ENCODE measurements around the gene TSSC4.

TSSC4 gene

GRCh38 chr11:2450321-2451041, 49.9 kb downstream of the TSSC4 start:
- no peak for TF ChIP-seq ZNF274 (IDR thresholded peaks at IDR 0.05; ENCODE audit: low read depth, low read length)
- no peak overlapping the region for H3K4me3 ChIP-seq (ENCODE audit: low read length)

GRCh38 chr11:2451336-2451735, 50.8 kb downstream of the TSSC4 start:
- no peak overlapping the region for H3K4me3 ChIP-seq (ENCODE audit: low read length)
- no peak for TF ChIP-seq ZNF274 (IDR thresholded peaks at IDR 0.05; ENCODE audit: low read depth, low read length)

GRCh38 chr11:2451916-2452315, 51.4 kb downstream of the TSSC4 start:
- TF ChIP-seq ZNF274 (IDR thresholded peaks at IDR 0.05; ENCODE audit: low read depth, low read length), result no peak
- H3K4me3 ChIP-seq (ENCODE audit: low read length), result no peak overlapping the region

- no peak overlapping the region for H3K4me3 ChIP-seq (ENCODE audit: low read length)
- TF ChIP-seq ZNF274 (IDR thresholded peaks at IDR 0.05; ENCODE audit: low read depth, low read length), result no peak
Measured at GRCh38 chr11:2452321-2453012, 51.9 kb downstream of the TSSC4 start.

GRCh38 chr11:2453436-2453835, 52.9 kb downstream of the TSSC4 start:
- no peak overlapping the region for H3K4me3 ChIP-seq (ENCODE audit: low read length)
- no peak for TF ChIP-seq ZNF274 (IDR thresholded peaks at IDR 0.05; ENCODE audit: low read depth, low read length)
